C4-2B (cell line): ENCODE data around the gene FAM43A.

Source experiments
- H3K27ac ChIP-seq: fragments of 450-650 bp; 2 replicates; pipeline ENCODE4 v1.5.1; 2017
- CTCF ChIP-seq: fragments of 450-650 bp; conservative IDR thresholded peaks from 2 replicates; pipeline ENCODE4 v1.5.1; 2017; ENCODE audit warnings: mild to moderate bottlenecking
- ZFX ChIP-seq: fragments of 450-650 bp; IDR thresholded peaks from 2 replicates; pipeline ENCODE4 v1.6.1; 2017

Gene FAM43A

GRCh38 chr3:194691481-194692283 lies 6.0 kb downstream of the FAM43A start:
- no peak overlapping the region; the same call in 1 of the 2 replicates for H3K27ac ChIP-seq
- TF ChIP-seq ZFX: no peak
- TF ChIP-seq CTCF: no peak

GRCh38 chr3:194696702-194697101 lies 11.0 kb downstream of the FAM43A start:
- TF ChIP-seq CTCF (no peak), ZFX (no peak)

GRCh38 chr3:194702545-194702944 lies 16.9 kb downstream of the FAM43A start:
- TF ChIP-seq CTCF (no peak), ZFX (no peak)
- no peak overlapping the region for H3K27ac ChIP-seq

More at GRCh38 chr3:194696702-194697101, 11.0 kb downstream of the FAM43A start:
- H3K27ac ChIP-seq: no peak overlapping the region

- TF ChIP-seq CTCF (no peak), ZFX (no peak)
- H3K27ac ChIP-seq: no peak overlapping the region
Measured at GRCh38 chr3:194705227-194705626, 19.5 kb downstream of the FAM43A start.

GRCh38 chr3:194705761-194706160 lies 20.1 kb downstream of the FAM43A start:
- no peak overlapping the region for H3K27ac ChIP-seq
- TF ChIP-seq ZFX (no peak), CTCF (no peak)

GRCh38 chr3:194707147-194707540 lies 21.5 kb downstream of the FAM43A start:
- no peak for TF ChIP-seq CTCF
- H3K27ac ChIP-seq: no peak overlapping the region

- TF ChIP-seq ZFX (no peak), CTCF (no peak)
- H3K27ac ChIP-seq: no peak overlapping the region
Measured at GRCh38 chr3:194711286-194711685, 25.6 kb downstream of the FAM43A start.
